Erythroblast (primary cell): Measurements from ENCODE around the gene CLCA4.

ENCODE experiments used
- GATA1 ChIP-seq: IDR thresholded peaks from 2 replicates; pipeline ENCODE4 v1.6.1; 2011; ENCODE audit warnings: low read depth, mild to moderate bottlenecking, control low read depth, low read length, moderate library complexity
- POLR2A ChIP-seq: IDR thresholded peaks from 2 replicates; pipeline ENCODE4 v1.6.1; 2011; ENCODE audit warnings: mild to moderate bottlenecking, low read length

- TF ChIP-seq POLR2A (no peak), GATA1 (no peak)
Observed at GRCh38 chr1:86521522-86521891, 25.4 kb upstream of the CLCA4 start.
